GM10266 (cell line): ENCODE measurements around the gene SHISA7.

ENCODE experiments used
- DNase-seq: peaks from one replicate; pipeline ENCODE4 v3.0.0; 2012; ENCODE audit errors: extremely low spot score
- CTCF ChIP-seq: IDR thresholded peaks from 2 replicates; pipeline ENCODE4 v1.5.1; 2012; ENCODE audit warnings: mild to moderate bottlenecking, low read depth; ENCODE audit not compliant: control insufficient read depth, insufficient read depth; ENCODE audit errors: missing control alignments

SHISA7 gene

GRCh38 chr19:55479451-55480230 lies 36.5 kb upstream of the SHISA7 start:
- no peak for DNase-seq
- TF ChIP-seq CTCF, result no peak

- no peak for DNase-seq
- TF ChIP-seq CTCF, result no peak
These were observed 35.9 kb upstream of the SHISA7 start for GRCh38 chr19:55479045-55479444.

- no peak for TF ChIP-seq CTCF
- DNase-seq, result no peak
These were observed 35.3 kb upstream of the SHISA7 start for GRCh38 chr19:55478364-55478763.

- no peak for TF ChIP-seq CTCF
- DNase-seq, result no peak
These were observed 34.8 kb upstream of the SHISA7 start for GRCh38 chr19:55477905-55478304.

GRCh38 chr19:55476100-55476775 lies 33.1 kb upstream of the SHISA7 start, which contains the start of gene ZNF628:
ZNF628 (plus strand) TSS chr19:55476617; CDS start chr19:55479911, 3,294 bp downstream.
- TF ChIP-seq CTCF, result no peak
- DNase-seq, result peak; percentile 98

- TF ChIP-seq CTCF, result no peak
- no peak for DNase-seq
These were observed 31.5 kb upstream of the SHISA7 start for GRCh38 chr19:55474269-55475265.
